22Rv1 (cell line): ENCODE measurements around the gene ITPKB.

Source experiments
- CTCF ChIP-seq: fragments of 450-650 bp; IDR thresholded peaks from 2 replicates; pipeline ENCODE4 v1.5.1; 2017; ENCODE audit warnings: mild to moderate bottlenecking
- ZFX ChIP-seq: fragments of 450-650 bp; IDR thresholded peaks from 2 replicates; pipeline ENCODE4 v1.6.1; 2017; ENCODE audit warnings: antibody characterized with exemption, borderline replicate concordance

GRCh38 chr1:226663327-226663704 is 75.8 kb downstream of the ITPKB start:
- TF ChIP-seq CTCF = no peak
- TF ChIP-seq ZFX = no peak
